ENCODE results near the gene CASP9.
A peak's percentile ranks its signal among the peaks of the same experiment; 100 is the strongest.

CASP9 gene

DNA sequence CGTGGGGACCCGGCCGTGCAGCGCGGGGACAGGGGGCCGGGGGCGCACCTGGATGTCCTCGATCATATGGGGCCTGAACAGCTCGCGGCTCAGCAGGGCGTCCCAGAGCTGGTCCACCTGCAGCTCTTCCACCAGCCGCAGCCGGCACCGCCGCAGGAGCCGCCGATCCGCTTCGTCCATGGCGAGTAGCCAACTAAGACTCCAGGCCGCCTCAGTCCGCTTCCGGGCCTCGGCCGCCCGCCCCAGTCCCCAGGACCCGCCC is at the start of gene CASP9:
TSS of gene CASP9 (minus strand) at position 195 of the 262 bp plus-strand sequence. CDS start at position 180, 15 bp downstream.
- DNase-seq = no peak

DNA sequence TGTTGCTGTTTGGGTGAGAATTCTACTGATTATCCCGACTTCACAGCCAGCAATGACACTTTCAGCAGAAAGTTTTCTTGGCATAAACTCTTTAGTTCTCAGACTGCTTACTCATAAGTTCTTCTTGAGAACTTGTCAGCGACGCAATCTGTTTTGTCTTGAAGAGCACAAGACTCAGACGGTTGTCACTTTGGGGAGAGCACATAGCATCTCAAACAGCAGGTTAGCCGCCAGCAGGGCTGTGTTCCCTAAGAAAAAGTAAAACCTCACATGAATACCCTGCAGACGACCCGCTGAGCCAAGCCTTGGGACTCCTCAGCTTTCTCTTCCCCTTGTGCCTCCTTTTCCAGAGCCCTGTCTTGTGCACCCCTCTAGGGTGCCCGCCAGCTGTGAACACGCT is 49.5 kb upstream of the CASP9 start:
- no peak for DNase-seq

DNA sequence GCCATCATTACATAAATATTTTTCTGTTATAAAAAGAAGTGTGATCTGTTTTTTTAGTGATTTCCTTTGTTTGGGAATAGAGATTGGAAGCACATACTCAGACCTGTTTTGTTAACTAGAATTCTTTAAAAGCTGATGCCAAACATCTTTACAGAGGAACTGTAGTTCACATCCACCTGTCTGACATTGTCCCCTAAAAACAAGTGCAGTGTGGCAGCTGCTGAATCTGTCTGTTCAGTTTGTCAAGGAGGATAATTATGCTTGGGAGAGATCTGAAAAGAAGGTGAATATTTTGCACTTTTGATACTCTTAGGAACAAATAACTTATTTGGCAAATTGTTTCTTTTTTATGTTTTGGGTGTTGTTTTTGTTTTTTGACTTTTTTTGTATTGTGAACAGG is 47.3 kb upstream of the CASP9 start:
- no peak for DNase-seq

DNA sequence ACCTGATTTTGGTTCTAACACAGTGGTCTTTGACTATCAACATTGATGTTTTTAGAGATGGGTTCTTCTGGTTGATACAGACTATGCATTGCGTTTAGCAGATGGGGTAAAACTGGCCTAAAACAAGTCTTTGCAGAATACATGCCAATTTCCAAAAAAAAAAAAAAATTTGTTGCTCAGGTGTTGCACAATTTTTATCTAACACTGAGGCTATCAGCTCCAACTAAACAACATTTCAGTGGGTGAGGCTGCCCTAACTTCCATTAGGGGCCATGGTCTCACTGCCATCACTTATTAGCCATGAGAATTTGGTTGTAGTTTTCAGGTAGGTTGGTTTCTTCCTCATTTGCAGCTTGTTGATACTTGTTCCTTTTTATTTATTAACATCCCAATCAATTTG is 46.8 kb upstream of the CASP9 start:
- no peak for DNase-seq

DNA sequence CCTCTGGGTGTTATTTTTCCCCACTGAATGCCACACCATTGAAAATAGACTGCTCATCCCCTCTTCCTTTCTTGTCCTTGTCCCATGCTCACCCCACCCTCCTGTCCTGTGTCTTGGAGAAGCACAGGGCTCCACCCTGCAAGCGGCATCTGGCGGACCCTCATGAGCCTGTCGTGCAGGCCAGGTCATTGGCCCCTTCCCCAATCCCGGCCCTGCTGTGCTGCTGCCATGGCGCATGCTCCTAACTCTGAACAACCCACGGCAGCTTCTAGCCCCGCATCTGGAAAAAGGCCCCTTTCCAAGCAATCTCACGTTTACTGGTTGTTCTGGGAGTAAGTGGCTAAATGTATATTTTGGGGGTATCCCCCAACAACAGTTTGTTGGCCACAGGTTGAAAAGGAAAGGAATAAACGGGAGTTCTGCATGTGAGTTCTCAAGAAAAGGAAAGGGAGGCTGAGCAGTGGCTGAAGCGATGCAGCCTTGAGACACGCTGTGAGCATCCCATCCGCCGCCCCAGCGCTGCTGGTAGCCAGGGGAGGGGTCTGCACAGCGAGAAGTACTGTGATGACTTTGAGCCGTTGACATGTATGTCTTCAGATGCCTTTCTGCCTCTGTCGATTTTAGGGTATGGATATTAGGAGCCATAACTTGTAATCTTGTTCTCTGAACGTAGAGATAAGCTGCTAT is 44.5 kb upstream of the CASP9 start:
- no peak for DNase-seq

DNA sequence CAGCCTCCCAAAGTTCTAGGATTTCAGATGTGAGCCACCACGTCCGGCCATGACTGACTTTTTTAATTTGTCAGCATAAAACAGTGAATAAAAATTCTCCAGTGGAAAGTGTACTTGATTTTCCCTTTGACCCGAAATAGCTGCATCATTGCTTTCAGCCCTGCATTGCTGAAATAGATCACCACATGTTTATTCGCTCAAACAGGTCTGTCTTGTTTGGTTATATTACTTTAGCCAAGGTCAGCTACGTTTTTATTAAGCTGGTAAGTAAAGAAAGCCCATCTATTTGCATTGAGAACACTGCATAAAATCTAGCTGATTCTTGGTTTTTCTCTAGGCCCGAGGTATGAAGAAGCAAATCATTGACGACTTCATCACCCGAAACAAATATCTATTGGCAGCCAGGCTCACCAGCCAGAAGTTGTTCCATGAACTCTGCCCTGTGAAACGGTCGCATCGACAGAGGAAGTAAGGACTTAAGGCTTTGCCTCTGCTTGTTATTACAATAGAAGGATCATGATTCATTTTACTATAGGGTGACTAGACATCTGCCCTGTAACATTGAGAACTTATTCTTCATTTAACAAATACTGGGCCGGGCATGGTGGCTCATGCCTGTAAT is 35.3 kb upstream of the CASP9 start:
- DNase-seq = no peak

DNA sequence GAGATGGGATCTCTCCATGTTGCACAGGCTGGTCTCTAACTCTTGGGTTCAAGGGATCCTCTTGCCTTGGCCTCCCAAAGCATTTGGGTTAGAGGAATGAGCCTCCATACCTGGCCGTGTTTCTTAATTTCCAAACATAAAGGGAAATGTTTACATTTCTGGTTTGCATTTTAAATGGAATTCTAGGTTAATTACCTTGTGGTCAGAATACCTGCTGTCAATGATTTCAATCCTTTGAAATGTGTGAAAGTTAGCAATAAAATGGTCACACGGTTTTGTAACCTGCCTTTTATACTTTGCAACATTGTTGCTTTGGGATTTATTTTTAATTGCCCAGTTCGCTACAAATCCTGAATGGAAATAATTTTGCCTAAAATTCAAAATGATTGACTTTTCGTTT is 34.5 kb upstream of the CASP9 start:
- no peak for DNase-seq

DNA sequence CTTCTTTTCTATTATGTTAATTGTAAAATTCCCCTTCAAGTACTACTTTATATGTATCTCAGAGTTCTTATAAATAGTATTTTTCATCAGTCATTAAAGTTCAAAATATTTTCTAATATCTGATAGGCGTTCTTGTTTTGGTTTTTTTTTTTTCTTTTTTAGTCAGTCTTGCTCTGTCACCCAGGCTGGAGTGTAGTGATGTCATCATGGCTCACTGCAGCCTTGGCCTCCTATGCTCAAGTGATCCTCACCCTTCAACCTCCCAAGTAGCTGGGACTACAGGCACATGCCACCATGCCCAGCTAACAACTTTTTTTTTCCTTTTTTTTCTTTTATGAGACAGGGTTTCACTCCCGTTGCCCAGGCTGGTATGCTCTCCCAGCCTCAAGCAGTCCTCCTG is 33.6 kb upstream of the CASP9 start:
- no peak for DNase-seq

DNA sequence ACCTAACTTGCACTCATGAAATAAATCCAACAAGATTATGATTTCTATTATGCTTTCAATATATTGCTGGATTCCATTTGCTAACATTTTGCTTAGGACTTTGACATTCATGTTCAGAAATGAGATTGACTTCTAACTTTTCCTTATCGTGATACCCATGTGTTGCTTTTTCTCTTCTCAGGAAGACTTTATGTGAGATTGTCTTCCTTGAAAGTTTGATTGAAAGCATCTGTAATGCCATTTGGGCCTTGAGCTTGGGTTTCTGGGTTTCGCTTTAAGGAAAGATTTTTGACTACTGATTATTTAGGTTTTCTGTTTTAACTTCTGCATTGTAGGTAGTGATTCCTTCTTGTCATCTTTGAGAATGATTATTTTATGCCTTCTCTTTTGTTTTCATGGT is 33.0 kb upstream of the CASP9 start:
- no peak for DNase-seq

DNA sequence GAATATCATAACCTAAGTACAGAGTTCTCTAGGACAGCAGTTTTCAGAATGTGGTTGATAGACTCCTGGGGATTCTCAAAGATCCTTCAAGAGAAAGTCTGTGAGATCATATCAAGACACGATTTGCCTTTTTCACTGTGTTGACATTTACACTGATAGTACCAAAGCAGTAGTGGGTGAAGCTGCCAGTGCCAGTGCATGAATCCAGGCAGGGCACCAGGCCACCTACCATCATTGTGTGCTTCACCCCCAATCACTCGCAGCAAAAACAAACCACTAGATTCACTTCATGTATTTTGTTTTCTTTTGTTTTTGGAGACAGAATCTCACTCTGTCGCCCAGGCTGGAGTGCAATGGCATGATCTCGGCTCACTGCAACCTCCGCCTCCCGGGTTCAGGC is 26.6 kb upstream of the CASP9 start:
- no peak for DNase-seq

DNA sequence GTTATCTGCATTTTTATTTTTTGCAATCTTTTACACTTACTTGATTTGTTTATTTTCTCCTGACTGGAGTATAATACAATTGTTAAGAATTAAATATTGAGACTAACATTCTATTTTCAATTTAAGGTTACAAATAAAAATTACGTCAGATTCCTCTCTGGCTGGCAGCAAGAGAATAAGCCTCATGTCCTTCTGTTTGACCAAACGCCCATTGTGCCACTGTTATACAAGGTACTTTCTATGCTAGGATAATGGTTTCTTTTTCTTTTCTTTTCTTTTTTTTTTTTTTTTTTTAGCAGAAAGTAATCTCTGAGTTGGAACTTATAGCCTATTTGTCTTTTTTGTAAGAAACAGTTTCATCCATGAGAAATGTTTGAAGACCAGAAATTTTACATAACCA is 22.6 kb upstream of the CASP9 start:
- no peak for DNase-seq

DNA sequence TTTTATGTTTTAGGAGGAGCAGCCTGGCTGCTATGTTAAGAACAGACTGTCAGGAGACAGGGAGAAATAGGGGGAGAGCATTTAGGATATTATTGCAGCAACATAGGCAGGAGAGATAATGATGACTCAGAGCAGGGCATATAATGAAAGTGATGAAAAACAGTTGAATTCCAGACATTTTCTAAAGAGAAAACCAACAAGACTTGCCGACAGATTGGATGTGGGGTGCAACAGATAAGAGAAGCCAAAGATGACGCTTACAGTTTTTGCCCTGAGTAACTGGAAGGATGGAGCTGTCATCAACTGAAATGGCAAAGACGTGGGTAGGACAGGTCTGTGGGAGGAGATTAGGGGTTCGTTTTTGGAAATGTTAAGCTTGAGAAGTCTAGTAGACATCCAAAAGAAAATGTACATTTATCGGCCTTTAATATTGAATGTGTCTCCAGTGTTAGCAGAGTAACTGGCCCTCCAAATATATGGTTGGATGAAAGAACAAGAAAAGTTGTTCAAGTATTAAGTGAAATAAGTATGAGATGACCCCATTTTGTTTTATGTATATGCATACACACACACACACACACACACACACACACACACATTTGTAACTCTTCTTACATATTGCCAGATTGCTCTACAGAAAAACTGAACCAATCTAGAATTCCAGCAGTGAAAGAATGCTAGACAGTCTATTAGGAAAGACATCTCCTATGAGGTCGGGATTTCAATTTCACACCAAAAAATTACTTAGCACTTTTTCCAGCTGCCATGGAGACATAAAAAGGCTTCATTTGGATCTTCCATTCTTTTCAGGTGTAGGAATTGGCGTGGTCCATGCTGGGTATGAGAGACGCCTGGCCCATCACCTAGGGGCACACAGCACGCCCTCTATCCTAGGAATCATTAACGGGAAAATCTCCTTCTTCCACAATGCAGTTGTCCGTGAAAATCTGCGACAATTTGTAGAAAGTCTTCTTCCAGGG is 19.9 kb upstream of the CASP9 start:
- DNase-seq = no peak

DNA sequence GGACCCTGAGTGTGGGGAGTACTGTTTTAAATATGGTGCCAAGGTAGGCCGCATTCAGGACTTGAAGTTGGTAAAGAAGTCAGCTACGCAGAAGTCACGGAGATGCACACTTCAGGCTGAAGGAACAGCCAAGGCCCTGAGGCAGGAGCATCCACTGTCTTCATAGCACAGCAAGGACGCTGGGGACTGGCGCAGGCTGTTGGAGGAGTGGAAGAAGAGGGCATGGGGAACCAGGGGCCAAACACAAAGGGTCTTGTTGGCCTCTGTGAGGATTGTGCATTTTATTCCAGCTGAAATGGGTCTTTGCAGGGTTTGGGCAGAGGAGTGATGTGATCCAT is 19.2 kb upstream of the CASP9 start:
- DNase-seq = no peak

DNA sequence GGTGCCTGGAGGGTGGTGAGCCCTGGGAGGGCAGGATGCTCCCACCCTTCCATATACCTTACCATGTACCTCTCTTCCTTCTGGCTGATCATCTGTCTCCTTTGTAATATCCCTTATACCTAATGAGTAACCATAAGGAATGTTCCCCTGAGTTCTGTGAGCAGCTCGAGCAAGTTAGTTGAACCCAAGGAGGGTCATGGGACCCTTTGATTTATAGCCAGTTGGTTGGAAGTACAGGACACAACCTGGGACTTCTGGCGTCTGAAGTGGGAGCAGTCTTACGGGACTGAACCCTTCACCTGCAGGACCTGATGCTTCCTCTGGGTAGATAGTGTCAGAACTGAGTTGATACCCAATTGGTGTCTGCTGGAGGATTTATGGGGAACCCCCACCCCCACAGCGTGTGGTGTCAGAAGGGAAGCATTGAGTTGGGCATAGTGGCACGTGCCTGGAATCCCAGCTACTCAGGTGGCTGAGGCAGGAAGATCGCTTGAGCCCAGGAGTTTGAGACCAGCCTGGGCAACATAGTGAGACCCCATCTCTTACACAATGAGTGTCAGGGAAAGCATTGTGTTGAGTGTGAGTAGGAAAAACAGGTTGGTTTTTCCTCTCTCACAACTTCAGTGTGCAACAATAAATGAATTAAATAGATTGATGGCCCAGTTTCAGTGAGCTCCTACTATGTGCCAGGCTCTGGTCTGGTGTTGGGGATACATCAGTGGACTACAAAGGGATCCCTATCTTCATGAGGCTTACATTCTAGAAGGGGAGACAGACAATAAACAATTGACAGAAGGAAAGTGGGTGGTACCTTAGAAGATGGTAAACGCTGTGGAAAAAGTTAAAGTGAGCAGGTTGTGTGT is 18.6 kb upstream of the CASP9 start:
- no peak for DNase-seq

DNA sequence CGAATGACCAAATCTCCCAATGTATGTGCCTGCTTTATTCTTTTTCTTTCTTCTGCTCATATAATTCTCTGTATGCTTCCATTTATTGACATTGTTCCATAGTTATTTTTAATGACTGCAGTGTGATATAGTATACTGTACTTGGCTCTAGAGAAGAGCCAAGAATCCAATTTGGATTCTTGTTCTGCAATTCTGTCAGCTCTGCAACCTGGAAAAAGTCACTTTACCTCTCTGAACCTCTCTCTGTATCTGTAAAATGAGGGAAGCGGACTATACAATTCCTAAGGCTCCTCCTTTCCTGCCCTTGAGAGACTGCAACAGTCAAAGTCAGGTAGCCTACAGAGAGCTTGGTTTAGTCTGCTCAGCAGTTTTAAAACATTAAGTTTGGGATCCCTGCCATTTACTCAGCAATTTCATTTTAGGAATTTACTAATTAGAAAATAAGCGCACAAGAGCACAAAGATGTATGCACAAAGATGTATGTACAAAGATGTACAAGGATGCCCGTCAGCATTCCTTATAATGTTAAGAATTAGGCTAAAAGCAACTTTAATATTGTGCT is 17.3 kb upstream of the CASP9 start:
- no peak for DNase-seq

DNA sequence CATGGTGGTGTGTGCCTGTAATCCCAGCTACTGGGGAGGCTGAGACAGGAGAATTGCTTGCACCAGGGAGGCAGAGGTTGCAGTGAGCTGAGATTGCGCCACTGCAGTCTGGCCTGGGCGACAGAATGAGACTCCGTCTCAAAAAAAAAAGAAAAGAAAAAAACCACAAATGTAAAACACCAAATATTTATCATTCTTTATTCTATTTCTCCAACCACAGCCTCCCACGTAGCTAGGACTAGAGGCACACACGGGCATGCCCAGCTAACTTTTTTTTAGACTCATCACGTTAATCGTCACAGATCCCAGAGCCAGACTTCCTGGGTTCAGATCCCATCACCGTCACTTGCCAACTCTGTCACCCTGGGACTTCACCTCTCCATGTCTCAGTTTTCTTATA is 16.2 kb upstream of the CASP9 start:
- DNase-seq = no peak

DNA sequence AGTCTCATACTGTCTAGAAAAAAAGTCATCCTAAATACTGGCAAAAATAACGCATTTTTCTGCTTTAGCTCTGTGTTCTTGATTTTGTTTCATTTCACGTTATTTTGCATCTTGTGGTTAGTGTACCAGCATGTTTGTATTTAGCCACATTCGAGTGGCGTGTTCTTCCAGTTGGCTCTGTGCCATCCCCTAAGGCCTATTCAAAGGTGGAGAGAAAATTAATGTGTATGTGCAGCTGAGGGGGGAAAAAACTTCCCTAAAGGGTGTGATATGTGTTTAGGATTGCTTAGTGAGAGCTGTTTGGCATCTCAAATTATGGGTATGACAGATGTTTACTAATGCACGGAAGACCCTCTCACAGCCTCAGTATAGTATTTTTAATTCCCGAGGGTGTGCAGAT is 14.8 kb upstream of the CASP9 start:
- DNase-seq = no peak

DNA sequence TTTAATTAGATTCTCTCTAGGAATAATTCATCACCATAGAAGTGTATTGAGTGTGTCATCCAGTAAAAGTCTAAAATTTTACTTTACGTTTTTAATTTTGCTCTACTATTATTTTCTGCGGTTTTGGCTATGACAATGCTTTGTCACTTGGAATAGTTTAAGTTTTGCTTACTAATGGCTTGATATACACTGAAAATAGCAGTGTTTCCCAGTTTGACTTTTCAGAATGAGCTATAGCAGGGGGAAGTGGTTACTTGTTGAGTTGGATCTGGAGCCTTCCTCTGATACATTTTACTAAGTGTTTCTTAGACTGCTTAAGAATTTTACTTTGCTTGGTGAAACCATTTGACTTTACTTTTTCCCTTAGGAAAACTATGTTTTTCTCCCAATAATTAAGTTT is 7.7 kb upstream of the CASP9 start:
- no peak for DNase-seq

DNA sequence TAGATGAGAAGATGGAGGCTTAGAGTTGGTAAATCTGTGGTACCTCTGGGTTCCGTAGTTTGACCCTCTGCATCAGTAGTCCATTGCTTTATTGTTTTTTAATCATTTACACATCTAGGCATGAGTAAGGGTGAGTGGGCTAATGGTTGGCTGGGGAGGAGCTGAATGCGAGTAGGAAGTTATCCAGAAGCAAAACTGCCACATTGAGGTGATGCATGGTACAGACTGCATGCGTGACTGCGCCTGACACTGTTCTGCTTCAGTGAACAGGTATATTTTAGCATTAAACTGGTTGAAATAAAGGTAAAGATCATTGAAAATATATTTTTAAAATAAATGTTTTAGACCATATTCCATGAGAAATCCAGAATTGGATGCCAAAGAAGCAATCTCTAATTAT is 7.0 kb upstream of the CASP9 start:
- no peak for DNase-seq

DNA sequence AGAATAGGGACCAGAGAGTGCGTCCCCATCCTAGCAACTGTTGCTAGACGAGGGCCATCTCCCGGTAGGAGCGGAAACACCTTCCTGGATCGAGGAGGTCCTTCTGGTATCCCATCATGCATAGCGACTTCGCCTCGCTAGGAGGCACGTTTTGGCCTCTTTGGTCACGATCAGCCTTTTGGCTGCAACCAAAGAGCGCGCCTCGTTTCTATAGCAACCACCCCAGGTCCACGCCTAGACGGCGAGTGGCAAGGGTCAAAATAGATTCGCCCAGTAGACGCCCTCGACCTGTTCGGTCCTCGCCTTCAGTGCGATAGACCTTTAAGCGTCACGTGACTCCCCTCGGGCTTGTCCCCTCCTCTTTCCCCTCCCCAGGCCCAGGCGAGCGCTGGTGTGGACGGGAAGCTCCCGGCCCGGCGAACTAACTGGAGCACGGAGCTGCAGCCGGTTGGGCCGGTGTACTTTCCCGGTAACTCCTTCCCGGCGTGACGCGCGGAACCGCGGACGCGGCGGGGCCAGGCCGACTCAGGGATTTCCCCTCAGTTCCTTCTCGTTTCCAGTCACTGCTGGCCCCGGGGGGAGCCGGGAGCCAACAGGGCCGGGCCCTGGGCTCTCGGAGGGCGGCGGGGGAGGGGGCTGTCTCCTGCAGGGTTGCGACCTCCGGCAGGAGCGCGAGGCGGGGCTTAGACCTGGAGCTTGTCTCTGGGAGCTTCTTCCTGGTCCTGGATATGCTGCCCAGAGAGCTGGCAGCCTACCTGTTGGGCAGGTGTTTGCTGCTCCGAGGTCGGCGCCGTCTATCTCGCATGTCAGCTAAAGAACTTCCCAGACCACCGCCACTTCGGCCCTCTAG is 2.7 kb upstream of the CASP9 start, which contains the start of gene DNAJC16:
TSS of gene DNAJC16 (plus strand) at position 359 of the 850 bp plus-strand sequence. CDS start 2,258 bp downstream, outside the sequence.
- peak; percentile 100 for DNase-seq

DNA sequence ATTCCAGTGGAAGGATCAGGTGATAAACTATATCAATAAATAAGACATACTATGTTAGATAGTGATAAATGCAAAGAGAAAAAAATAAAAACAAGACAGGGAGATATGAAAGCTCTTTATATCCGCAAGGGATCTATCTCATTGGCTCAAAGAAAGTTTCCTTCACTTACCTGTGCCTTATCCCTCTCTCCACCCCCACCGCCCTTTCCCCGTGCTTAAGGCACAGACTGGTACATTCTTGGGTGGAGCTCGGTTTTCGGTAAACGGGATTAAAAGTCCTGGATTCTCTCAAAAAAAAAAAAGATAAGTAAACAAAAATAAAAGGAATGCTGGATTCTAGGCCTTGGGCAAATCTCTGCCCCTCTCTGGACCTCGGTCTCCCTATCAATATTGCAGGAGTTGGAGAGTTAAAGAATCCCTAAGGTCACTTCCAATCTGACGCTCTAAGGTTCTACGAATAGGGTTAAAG is 2.0 kb upstream of the CASP9 start:
- DNase-seq = no peak
